Thoracic aorta (tissue), 2 donors: ENCODE measurements around the gene PUS1. TPM values are rescaled to one million over a fixed set of nuclear protein-coding genes. Genes with fewer than 3 reads are reported as not detected.

Experiments
- ATAC-seq: fragments of 150-250 bp; one replicate; pipeline ENCODE4 v1.8.0; 2017; ENCODE audit warnings: low read depth; ENCODE audit not compliant: insufficient number of reproducible peaks, low FRiP score
- DNase-seq: peaks from one replicate; pipeline ENCODE4 v3.0.0-alpha.2; 2020; ENCODE audit warnings: low spot score
- H3K27ac ChIP-seq, 2 donors: fragments of 200-600 bp; sonication (generic); 1 replicate in 1 of 2; 2 replicates in 1 of 2; pipeline ENCODE4 v1.5.1; 2016; ENCODE audit warnings: mild to moderate bottlenecking in 2 of 2, moderate library complexity in 2 of 2
- H3K27me3 ChIP-seq: fragments of 200-600 bp; sonication (generic); replicated peaks from 2 replicates; pipeline ENCODE4 v1.6.0; 2016; ENCODE audit warnings: mild to moderate bottlenecking; ENCODE audit not compliant: insufficient read depth
- H3K36me3 ChIP-seq: fragments of 200-600 bp; sonication (generic); one replicate; pipeline ENCODE4 v1.5.1; 2016
- H3K4me1 ChIP-seq, 2 donors: fragments of 200-600 bp; sonication (generic); 1 replicate in 1 of 2; 2 replicates in 1 of 2; pipeline versions ENCODE4 v1.5.1 to v1.6.0; 2016; ENCODE audit warnings: low read depth in 2 of 2, mild to moderate bottlenecking in 1 of 2; ENCODE audit not compliant: control insufficient read depth in 1 of 2
- H3K4me3 ChIP-seq: fragments of 200-600 bp; sonication (generic); 2 replicates; pipeline ENCODE4 v1.5.1; 2016; ENCODE audit warnings: mild to moderate bottlenecking
- H3K9me3 ChIP-seq: fragments of 200-600 bp; sonication (generic); 2 replicates; pipeline ENCODE4 v1.5.1; 2016
- CTCF ChIP-seq: fragments of 200-600 bp; sonication (generic); IDR thresholded peaks from one replicate; pipeline ENCODE4 v1.5.1; 2019; ENCODE audit warnings: antibody characterized with exemption
- total RNA-seq, 2 donors: library from RNA; depleted of rRNA; stranded (reverse); fragments of >200 nt; gene quantifications; one replicate each; pipeline versions ENCODE4 v1.1.0 to v1.2.3, GENCODE V29; 2016

The PUS1 gene
- total RNA-seq, 2 donors from 2014 or later = 5.8 to 31.7 TPM

- no peak overlapping the region for H3K27ac ChIP-seq
- no peak for TF ChIP-seq CTCF
- H3K36me3 ChIP-seq = peaks cover 79% of the 10 kb centered on the region
- no peak overlapping the region for H3K4me3 ChIP-seq
- no peak for DNase-seq
- H3K9me3 ChIP-seq = no peaks in the 10 kb centered on the region
- no peak for ATAC-seq
- H3K4me1 ChIP-seq = peaks cover 7 to 16% of the 10 kb centered on the region in 2 donors
- H3K27me3 ChIP-seq = no peaks in the 10 kb centered on the region
Observed at GRCh38 chr12:131911028-131911650, 17.9 kb upstream of the PUS1 start.

GRCh38 chr12:131911851-131912477 lies 17.1 kb upstream of the PUS1 start:
- Histone ChIP-seq H3K27me3 (no peaks in the 10 kb centered on the region), H3K4me1 (peaks cover 7 to 16% of the 10 kb centered on the region in 2 donors), H3K36me3 (peaks cover 83% of the 10 kb centered on the region), H3K27ac (peak overlapping the region in 1 of 2 donors; percentile 60), H3K4me3 (no peak overlapping the region), H3K9me3 (no peaks in the 10 kb centered on the region)
- no peak for ATAC-seq
- no peak for TF ChIP-seq CTCF
- DNase-seq = no peak

- H3K27ac ChIP-seq = peak overlapping the region; percentile 8 to 60
- ATAC-seq (peak; percentile 51), DNase-seq (peak; percentile 88)
- TF ChIP-seq CTCF = no peak
- H3K27me3 ChIP-seq = no peaks in the 10 kb centered on the region
- H3K4me1 ChIP-seq = peaks cover 7 to 16% of the 10 kb centered on the region in 2 donors
- H3K36me3 ChIP-seq = peaks cover 79% of the 10 kb centered on the region
- H3K9me3 ChIP-seq = no peaks in the 10 kb centered on the region
- H3K4me3 ChIP-seq = no peak overlapping the region
Observed at GRCh38 chr12:131912518-131913274, 16.4 kb upstream of the PUS1 start.

GRCh38 chr12:131913666-131914065 lies 15.4 kb upstream of the PUS1 start:
- no peak for TF ChIP-seq CTCF
- H3K36me3 ChIP-seq = peaks cover 80% of the 10 kb centered on the region
- H3K9me3 ChIP-seq = no peaks in the 10 kb centered on the region
- no peak overlapping the region for H3K4me3 ChIP-seq
- ATAC-seq (no peak), DNase-seq (no peak)
- H3K4me1 ChIP-seq = peaks cover 7 to 16% of the 10 kb centered on the region in 2 donors
- H3K27me3 ChIP-seq = no peaks in the 10 kb centered on the region
- H3K27ac ChIP-seq = no peak overlapping the region

GRCh38 chr12:131914179-131914702 lies 14.8 kb upstream of the PUS1 start:
- ATAC-seq (no peak), DNase-seq (no peak)
- Histone ChIP-seq H3K27ac (no peak overlapping the region), H3K9me3 (no peaks in the 10 kb centered on the region), H3K27me3 (no peaks in the 10 kb centered on the region), H3K36me3 (peaks cover 75% of the 10 kb centered on the region), H3K4me3 (no peak overlapping the region), H3K4me1 (peaks cover 7 to 16% of the 10 kb centered on the region in 2 donors)
- TF ChIP-seq CTCF = no peak
